H1 (cell line): ENCODE results near the gene SLC7A9. TPM values are rescaled to one million over a fixed set of nuclear protein-coding genes. Genes with fewer than 3 reads are reported as not detected.

ENCODE experiments used
- RAD21 ChIP-seq, 2 experiments: IDR thresholded peaks in 1 of 2; conservative IDR thresholded peaks in 1 of 2; 2 replicates each; pipeline ENCODE4 v1.6.1; 2011; ENCODE audit warnings: low read depth in 2 of 2, low read length in 2 of 2, improper control_type of control experiment in 1 of 2, inconsistent platforms in 1 of 2, mild to moderate bottlenecking in 1 of 2, moderate library complexity in 1 of 2
- polyA plus RNA-seq, 7 experiments: library from polyadenylated mRNA; depleted of rRNA in 3 of 7; stranded (reverse) in 5 of 7; unstranded in 2 of 7; fragments of >200 nt in 5 of 7; fragments of 200-250 nt in 2 of 7; gene quantifications; 1 replicate in 5 of 7; 2 replicates in 1 of 7; 4 replicates in 1 of 7; pipeline versions ENCODE4 v1.2.1 to v1.2.3, GENCODE V29; 2011 to 2013; ENCODE audit warnings: missing spikeins in 2 of 7, mixed read lengths in 2 of 7
- total RNA-seq: library from RNA; stranded (reverse); fragmentation: NEBNext Ultra II Directional; extraction: Animal tissue kit (Norgen Biotek cat#: 25700); gene quantifications from 2 replicates; pipeline ENCODE4 v1.2.1, GENCODE V29; 2021

Gene SLC7A9
- total and polyA plus RNA-seq, 2 of the 8 experiments (the other 6 are each of a cell fraction or from before 2014, with no cell fraction given), result 0.15 TPM; not detected in 1

DNA sequence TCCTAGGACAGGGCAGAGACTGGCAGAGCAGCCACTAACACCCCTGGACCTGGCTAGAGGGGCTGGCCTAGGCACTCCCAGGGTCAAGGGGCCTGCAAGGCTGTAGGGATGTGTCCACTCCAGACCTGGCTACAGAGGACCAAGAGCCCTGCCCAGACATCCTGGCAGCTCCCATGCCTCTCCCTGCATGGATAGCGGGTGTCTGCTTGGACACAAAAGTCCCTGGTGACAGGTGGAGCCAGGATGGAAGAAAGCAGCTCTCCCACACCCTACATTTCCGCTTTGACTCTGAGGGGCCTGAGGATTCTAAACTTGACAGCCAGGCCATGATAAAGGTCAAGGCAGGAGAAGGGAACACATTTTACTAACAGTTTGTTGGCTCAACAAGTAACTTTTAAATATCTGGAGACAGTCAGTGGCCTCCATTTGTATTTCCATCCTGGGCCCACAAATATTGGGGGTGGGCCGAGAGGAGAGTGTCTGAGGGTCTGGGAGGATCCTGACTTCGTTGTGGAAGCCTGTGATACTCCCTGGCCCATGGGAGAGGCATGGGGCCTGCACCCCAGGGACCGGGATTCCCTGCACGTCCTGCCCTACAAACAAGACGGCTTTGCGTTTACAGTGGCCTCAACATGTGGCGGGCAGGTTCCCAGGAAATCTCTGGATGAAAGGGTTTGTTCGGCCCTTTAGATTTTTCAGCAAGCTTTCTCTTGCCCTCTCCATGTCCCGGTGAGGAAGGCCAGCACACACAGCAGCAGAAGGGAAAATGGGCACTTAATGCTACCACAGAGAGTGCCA lies 19.8 kb upstream of the SLC7A9 start (continued):
- no peak for TF ChIP-seq RAD21 (IDR thresholded peaks at IDR 0.05 in 1 of 2, conservative IDR thresholded peaks at IDR 0.05 in 1 of 2; ENCODE audit: low read depth in 2 of 2, low read length in 2 of 2)
